OCI-LY1 (cell line): ENCODE measurements around the gene LYPD6.

Experiments
- H2AFZ ChIP-seq: fragments of 200-600 bp; sonication (generic), shearing (Covaris generic); 2 replicates; pipeline ENCODE4 v1.6.0; 2014; ENCODE audit warnings: antibody characterized with exemption, mild to moderate bottlenecking, low read length
- H3F3A ChIP-seq: fragments of 200-600 bp; sonication (generic), shearing (Covaris generic); 2 replicates; pipeline ENCODE4 v1.6.0; 2014; ENCODE audit warnings: mild to moderate bottlenecking, antibody characterized with exemption, low read length, moderate library complexity; ENCODE audit not compliant: insufficient read depth
- H3K27ac ChIP-seq: fragments of 200-600 bp; sonication (generic); 2 replicates; pipeline ENCODE4 v1.5.1; 2014; ENCODE audit warnings: low read length, mixed run types, mild to moderate bottlenecking, low read depth; ENCODE audit not compliant: poor library complexity, severe bottlenecking
- H3K27me3 ChIP-seq: fragments of 200-600 bp; sonication (generic); 2 replicates; pipeline ENCODE4 v1.6.0; 2014; ENCODE audit warnings: antibody characterized with exemption, mild to moderate bottlenecking, low read length, moderate library complexity; ENCODE audit not compliant: insufficient read depth
- H3K36me3 ChIP-seq: fragments of 200-600 bp; sonication (generic); 2 replicates; pipeline ENCODE4 v1.6.1; 2014; ENCODE audit warnings: mild to moderate bottlenecking, antibody characterized with exemption, low read length, moderate library complexity, mixed read lengths; ENCODE audit not compliant: insufficient read depth
- H3K4me1 ChIP-seq: fragments of 200-600 bp; sonication (generic); 2 replicates; pipeline ENCODE4 v1.5.1; 2014; ENCODE audit warnings: mild to moderate bottlenecking, low read length, moderate library complexity; ENCODE audit not compliant: insufficient read depth, severe bottlenecking
- H3K4me2 ChIP-seq: fragments of 200-600 bp; sonication (generic), shearing (Covaris generic); 2 replicates; pipeline ENCODE4 v1.6.1; 2014; ENCODE audit warnings: low read length
- H3K4me3 ChIP-seq: fragments of 200-600 bp; sonication (generic); 2 replicates; pipeline ENCODE4 v1.5.1; 2014; ENCODE audit warnings: low read length, low read depth, mild to moderate bottlenecking, mixed read lengths; ENCODE audit not compliant: poor library complexity, severe bottlenecking
- H3K79me2 ChIP-seq: fragments of 200-600 bp; shearing (Covaris generic); 2 replicates; pipeline ENCODE4 v1.6.1; 2016; ENCODE audit warnings: mixed run types, low read length, mixed read lengths; ENCODE audit not compliant: insufficient read depth
- H3K9ac ChIP-seq: fragments of 200-600 bp; sonication (generic), shearing (Covaris generic); 2 replicates; pipeline ENCODE4 v1.6.1; 2014; ENCODE audit warnings: mild to moderate bottlenecking, low read length, mixed read lengths
- H3K9me2 ChIP-seq: fragments of 200-600 bp; sonication (generic), shearing (Covaris generic); 2 replicates; pipeline ENCODE4 v1.6.1; 2014; ENCODE audit warnings: low read depth, mild to moderate bottlenecking, low read length, mixed read lengths
- H3K9me3 ChIP-seq: fragments of 200-600 bp; shearing (Covaris generic); 2 replicates; pipeline ENCODE4 v1.6.1; 2014; ENCODE audit warnings: low read length, mixed read lengths
- H4K20me1 ChIP-seq: fragments of 200-600 bp; sonication (generic), shearing (Covaris generic); 2 replicates; pipeline ENCODE4 v1.6.0; 2016; ENCODE audit warnings: mild to moderate bottlenecking, low read length; ENCODE audit not compliant: insufficient read depth
- CTCF ChIP-seq: fragments of 200-600 bp; sonication (generic), shearing (Covaris generic); IDR thresholded peaks from 2 replicates; pipeline ENCODE4 v1.5.1; 2017; ENCODE audit warnings: mild to moderate bottlenecking, antibody characterized with exemption, low read length, moderate library complexity, mixed read lengths
- EZH2 ChIP-seq: fragments of 200-600 bp; sonication (generic), shearing (Covaris generic); IDR thresholded peaks from 2 replicates; pipeline ENCODE4 v1.8.0; 2017; ENCODE audit warnings: borderline replicate concordance, mixed run types, mild to moderate bottlenecking, antibody characterized with exemption, low read length, moderate library complexity, mixed read lengths

LYPD6 gene

GRCh38 chr2:149418065-149418464, 87.7 kb downstream of the LYPD6 start:
- TF ChIP-seq CTCF (no peak), EZH2 (no peak)
- H3K27ac ChIP-seq = no peak overlapping the region
- H3F3A ChIP-seq = no peaks in the 10 kb centered on the region
- no peaks in the 10 kb centered on the region for H4K20me1 ChIP-seq
- no peaks in the 10 kb centered on the region for H3K27me3 ChIP-seq
- no peak overlapping the region for H3K4me2 ChIP-seq
- no peak overlapping the region for H3K9ac ChIP-seq
- no peaks in the 10 kb centered on the region for H3K79me2 ChIP-seq
- H3K4me3 ChIP-seq = no peak overlapping the region
- no peaks in the 10 kb centered on the region for H3K9me2 ChIP-seq
- no peaks in the 10 kb centered on the region for H3K4me1 ChIP-seq
- no peaks in the 10 kb centered on the region for H3K9me3 ChIP-seq
- H3K36me3 ChIP-seq = no peaks in the 10 kb centered on the region
- no peak overlapping the region for H2AFZ ChIP-seq

DNA sequence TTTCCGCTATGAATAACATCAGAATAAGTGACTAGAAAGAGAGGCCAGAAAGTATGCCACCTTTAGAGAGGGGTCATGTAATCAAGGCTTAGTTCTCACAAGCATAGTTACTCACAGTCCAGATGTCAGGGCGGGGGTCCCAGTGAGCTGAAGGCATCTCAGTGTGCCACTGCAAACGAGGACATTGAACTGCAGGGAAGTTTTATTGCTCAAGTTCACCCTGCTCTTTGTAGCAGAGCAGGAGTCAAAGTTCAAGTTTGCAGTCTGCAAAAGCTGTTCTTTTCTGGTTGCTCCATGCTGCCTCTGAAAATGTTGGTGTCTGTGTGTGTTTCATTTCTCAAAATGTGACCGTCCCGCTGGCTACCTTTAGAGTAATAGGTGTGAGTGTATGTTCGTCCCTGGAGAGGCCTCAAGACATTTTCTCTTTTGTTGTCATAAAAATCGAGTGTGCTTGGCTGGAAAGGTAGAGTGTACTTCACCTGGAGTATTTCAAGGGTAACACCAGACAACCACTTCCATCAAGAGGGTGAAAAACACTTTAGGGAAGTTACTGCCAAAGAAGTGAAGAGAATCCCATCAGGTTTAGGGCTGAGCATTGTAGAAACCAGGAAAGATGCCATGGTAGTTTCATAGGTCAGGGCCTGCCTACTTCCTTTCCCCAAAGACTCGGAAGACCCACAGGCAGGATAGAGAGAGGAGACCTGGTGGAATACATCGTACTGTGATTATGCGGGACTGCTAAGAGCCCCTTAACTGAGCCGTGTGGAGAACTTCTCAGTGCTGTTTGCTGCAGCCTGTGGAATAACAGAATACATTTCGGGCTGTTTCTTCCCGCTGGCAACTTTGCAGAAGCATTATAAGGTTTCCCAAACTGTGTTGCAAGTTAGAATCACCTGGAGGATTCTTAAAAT, 89.9 kb downstream of the LYPD6 start:
- Histone ChIP-seq H2AFZ (no peak overlapping the region), H3K4me3 (no peak overlapping the region), H3K79me2 (no peaks in the 10 kb centered on the region), H3K27ac (no peak overlapping the region), H3K9me3 (no peaks in the 10 kb centered on the region), H3K27me3 (no peaks in the 10 kb centered on the region), H3K4me1 (no peaks in the 10 kb centered on the region), H4K20me1 (no peaks in the 10 kb centered on the region), H3K4me2 (no peak overlapping the region), H3F3A (no peaks in the 10 kb centered on the region), H3K9ac (no peak overlapping the region), H3K36me3 (no peaks in the 10 kb centered on the region), H3K9me2 (no peaks in the 10 kb centered on the region)
- TF ChIP-seq CTCF (no peak), EZH2 (no peak)

GRCh38 chr2:149421791-149422190, 91.4 kb downstream of the LYPD6 start:
- Histone ChIP-seq H3K4me2 (no peak overlapping the region), H3K9me3 (no peaks in the 10 kb centered on the region), H3K79me2 (no peaks in the 10 kb centered on the region), H3K9me2 (no peaks in the 10 kb centered on the region), H3K4me3 (no peak overlapping the region), H3K27me3 (no peaks in the 10 kb centered on the region), H3K9ac (no peak overlapping the region), H3K36me3 (no peaks in the 10 kb centered on the region), H3F3A (no peaks in the 10 kb centered on the region), H2AFZ (no peak overlapping the region), H4K20me1 (no peaks in the 10 kb centered on the region), H3K27ac (no peak overlapping the region), H3K4me1 (no peaks in the 10 kb centered on the region)
- TF ChIP-seq CTCF = no peak
- TF ChIP-seq EZH2 = no peak
